Muscle layer of colon (tissue), 2 donors: ENCODE measurements around the gene CTNNA3.

ENCODE experiments used
- H3K27ac ChIP-seq: one replicate; pipeline ENCODE4 v1.7.0; 2013; ENCODE audit warnings: low read depth, mild to moderate bottlenecking, low read length, moderate library complexity
- H3K27me3 ChIP-seq, 2 donors: one replicate each; pipeline ENCODE4 v1.7.0; 2013; ENCODE audit warnings: low read length in 2 of 2, mild to moderate bottlenecking in 2 of 2; ENCODE audit not compliant: insufficient read depth in 2 of 2, control insufficient read depth in 1 of 2
- H3K36me3 ChIP-seq: one replicate; pipeline ENCODE4 v1.7.0; 2013; ENCODE audit warnings: mild to moderate bottlenecking, low read length; ENCODE audit not compliant: insufficient read depth
- H3K4me1 ChIP-seq: one replicate; pipeline ENCODE4 v1.7.0; 2013; ENCODE audit warnings: mild to moderate bottlenecking, low read length; ENCODE audit not compliant: insufficient read depth
- H3K4me3 ChIP-seq, 2 donors: one replicate each; pipeline ENCODE4 v1.7.0; 2013; ENCODE audit warnings: low read length in 2 of 2, low read depth in 1 of 2, mild to moderate bottlenecking in 1 of 2, moderate library complexity in 1 of 2
- H3K9ac ChIP-seq: one replicate; pipeline ENCODE4 v1.7.0; 2013; ENCODE audit warnings: low read length
- H3K9me3 ChIP-seq: one replicate; pipeline ENCODE4 v1.7.0; 2013; ENCODE audit warnings: mild to moderate bottlenecking, low read length
- donor health status: abdominal sarcoma.
- donor health status: Adenocarcinoma of cecum.

The CTNNA3 gene

GRCh38 chr10:67140641-67141040 lies 555.4 kb downstream of the CTNNA3 start:
- Histone ChIP-seq H3K4me3 (no peak overlapping the region), H3K27me3 (no peaks in the 10 kb centered on the region), H3K9me3 (no peaks in the 10 kb centered on the region), H3K9ac (no peak overlapping the region), H3K4me1 (no peaks in the 10 kb centered on the region), H3K36me3 (no peaks in the 10 kb centered on the region), H3K27ac (no peak overlapping the region)

GRCh38 chr10:67127441-67127840 lies 568.6 kb downstream of the CTNNA3 start:
- H3K36me3 ChIP-seq, result no peaks in the 10 kb centered on the region
- no peaks in the 10 kb centered on the region for H3K27me3 ChIP-seq
- no peaks in the 10 kb centered on the region for H3K4me1 ChIP-seq
- H3K4me3 ChIP-seq, result no peak overlapping the region
- no peak overlapping the region for H3K27ac ChIP-seq
- no peaks in the 10 kb centered on the region for H3K9me3 ChIP-seq
- H3K9ac ChIP-seq, result no peak overlapping the region

GRCh38 chr10:67119651-67120050 lies 576.3 kb downstream of the CTNNA3 start:
- no peaks in the 10 kb centered on the region for H3K9me3 ChIP-seq
- no peak overlapping the region for H3K4me3 ChIP-seq
- no peak overlapping the region for H3K9ac ChIP-seq
- H3K36me3 ChIP-seq, result no peaks in the 10 kb centered on the region
- H3K4me1 ChIP-seq, result no peaks in the 10 kb centered on the region
- no peaks in the 10 kb centered on the region for H3K27me3 ChIP-seq
- no peak overlapping the region for H3K27ac ChIP-seq

GRCh38 chr10:67115972-67116371 lies 580.0 kb downstream of the CTNNA3 start:
- no peak overlapping the region for H3K9ac ChIP-seq
- no peak overlapping the region for H3K27ac ChIP-seq
- no peaks in the 10 kb centered on the region for H3K4me1 ChIP-seq
- no peaks in the 10 kb centered on the region for H3K36me3 ChIP-seq
- H3K4me3 ChIP-seq, result no peak overlapping the region
- no peaks in the 10 kb centered on the region for H3K27me3 ChIP-seq
- no peaks in the 10 kb centered on the region for H3K9me3 ChIP-seq

GRCh38 chr10:67114945-67115344 lies 581.0 kb downstream of the CTNNA3 start:
- Histone ChIP-seq H3K27me3 (no peaks in the 10 kb centered on the region), H3K9ac (no peak overlapping the region), H3K4me3 (no peak overlapping the region), H3K27ac (no peak overlapping the region), H3K4me1 (no peaks in the 10 kb centered on the region), H3K36me3 (no peaks in the 10 kb centered on the region), H3K9me3 (no peaks in the 10 kb centered on the region)

- Histone ChIP-seq H3K9me3 (no peaks in the 10 kb centered on the region), H3K27me3 (no peaks in the 10 kb centered on the region), H3K27ac (no peak overlapping the region), H3K4me1 (no peaks in the 10 kb centered on the region), H3K4me3 (no peak overlapping the region), H3K36me3 (no peaks in the 10 kb centered on the region), H3K9ac (no peak overlapping the region)
These were observed 583.2 kb downstream of the CTNNA3 start for GRCh38 chr10:67112765-67113164.

GRCh38 chr10:67110286-67110685 lies 585.7 kb downstream of the CTNNA3 start:
- H3K27me3 ChIP-seq, result no peaks in the 10 kb centered on the region
- no peaks in the 10 kb centered on the region for H3K9me3 ChIP-seq
- no peak overlapping the region for H3K4me3 ChIP-seq
- no peak overlapping the region for H3K9ac ChIP-seq
- H3K36me3 ChIP-seq, result no peaks in the 10 kb centered on the region
- H3K4me1 ChIP-seq, result no peaks in the 10 kb centered on the region
- no peak overlapping the region for H3K27ac ChIP-seq

- no peak overlapping the region for H3K9ac ChIP-seq
- H3K27ac ChIP-seq, result no peak overlapping the region
- H3K4me1 ChIP-seq, result no peaks in the 10 kb centered on the region
- no peaks in the 10 kb centered on the region for H3K27me3 ChIP-seq
- no peak overlapping the region for H3K4me3 ChIP-seq
- H3K9me3 ChIP-seq, result no peaks in the 10 kb centered on the region
- H3K36me3 ChIP-seq, result no peaks in the 10 kb centered on the region
These were observed 588.3 kb downstream of the CTNNA3 start for GRCh38 chr10:67107670-67108069.

GRCh38 chr10:67100951-67101350 lies 595.0 kb downstream of the CTNNA3 start:
- H3K4me3 ChIP-seq, result no peak overlapping the region
- H3K36me3 ChIP-seq, result no peaks in the 10 kb centered on the region
- no peak overlapping the region for H3K9ac ChIP-seq
- H3K27ac ChIP-seq, result no peak overlapping the region
- no peaks in the 10 kb centered on the region for H3K9me3 ChIP-seq
- no peaks in the 10 kb centered on the region for H3K4me1 ChIP-seq
- H3K27me3 ChIP-seq, result no peaks in the 10 kb centered on the region

- no peaks in the 10 kb centered on the region for H3K36me3 ChIP-seq
- no peak overlapping the region for H3K27ac ChIP-seq
- H3K9ac ChIP-seq, result no peak overlapping the region
- H3K4me3 ChIP-seq, result no peak overlapping the region
- no peaks in the 10 kb centered on the region for H3K4me1 ChIP-seq
- no peaks in the 10 kb centered on the region for H3K9me3 ChIP-seq
- H3K27me3 ChIP-seq, result no peaks in the 10 kb centered on the region
These were observed 597.5 kb downstream of the CTNNA3 start for GRCh38 chr10:67098461-67098860.

- no peak overlapping the region for H3K27ac ChIP-seq
- no peaks in the 10 kb centered on the region for H3K9me3 ChIP-seq
- no peak overlapping the region for H3K4me3 ChIP-seq
- no peak overlapping the region for H3K9ac ChIP-seq
- no peaks in the 10 kb centered on the region for H3K4me1 ChIP-seq
- H3K27me3 ChIP-seq, result no peaks in the 10 kb centered on the region
- H3K36me3 ChIP-seq, result no peaks in the 10 kb centered on the region
These were observed 600.5 kb downstream of the CTNNA3 start for GRCh38 chr10:67095531-67095930.

- no peaks in the 10 kb centered on the region for H3K27me3 ChIP-seq
- no peaks in the 10 kb centered on the region for H3K36me3 ChIP-seq
- no peak overlapping the region for H3K9ac ChIP-seq
- no peak overlapping the region for H3K27ac ChIP-seq
- no peaks in the 10 kb centered on the region for H3K9me3 ChIP-seq
- peaks cover 14% of the 10 kb centered on the region for H3K4me1 ChIP-seq
- H3K4me3 ChIP-seq, result no peak overlapping the region
These were observed 608.0 kb downstream of the CTNNA3 start for GRCh38 chr10:67088036-67088435.
